K562 (cell line): ENCODE measurements around the gene NUDT15. TPM values are rescaled to one million over a fixed set of nuclear protein-coding genes. Genes with fewer than 3 reads are reported as not detected.

ENCODE experiments used
- ATF1 ChIP-seq, 2 experiments: fragments of 450-650 bp in 1 of 2; IDR thresholded peaks; 2 replicates each; pipeline ENCODE4 v1.6.1; 2016; ENCODE audit warnings: missing compliant biosample characterization in 1 of 2, missing genetic modification characterization in 1 of 2
- CBX1 ChIP-seq: sonication (generic); IDR thresholded peaks from 2 replicates; pipeline ENCODE4 v1.6.1; 2016; ENCODE audit warnings: antibody characterized with exemption, low read depth, mild to moderate bottlenecking
- CTBP1 ChIP-seq: fragments of 450-650 bp; IDR thresholded peaks from 2 replicates; pipeline ENCODE4 v1.6.1; 2016; ENCODE audit warnings: borderline replicate concordance
- ETV5 ChIP-seq: sonication (generic); formaldehyde crosslinking; IDR thresholded peaks from 2 replicates; pipeline ENCODE4 v1.4.0; 2020; ENCODE audit warnings: low read depth, mild to moderate bottlenecking, missing genetic modification reagents
- ETV6 ChIP-seq, 3 experiments: fragments of 150-350 bp in 1 of 3; sonication (generic) in 1 of 3; formaldehyde crosslinking in 1 of 3; IDR thresholded peaks; 2 replicates each; pipeline versions ENCODE4 v1.6.1 to v1.8.0; 2014 to 2022; ENCODE audit warnings: borderline replicate concordance in 2 of 3, low read depth in 2 of 3, antibody characterized with exemption in 1 of 3, low read length in 1 of 3, mild to moderate bottlenecking in 1 of 3, missing genetic modification reagents in 1 of 3
- GABPB1 ChIP-seq: sonication (generic); formaldehyde crosslinking; IDR thresholded peaks from 2 replicates; pipeline ENCODE4 v1.8.0; 2022; ENCODE audit warnings: mild to moderate bottlenecking, missing genetic modification reagents
- GTF2E2 ChIP-seq: fragments of 200-800 bp; sonication (Bioruptor generic); IDR thresholded peaks from 2 replicates; pipeline ENCODE4 v1.6.1; 2016; ENCODE audit warnings: missing genetic modification characterization, missing compliant biosample characterization
- HMGN3 ChIP-seq: IDR thresholded peaks from 2 replicates; pipeline ENCODE4 v1.6.1; 2011; ENCODE audit warnings: borderline replicate concordance, low read depth, mild to moderate bottlenecking, mixed read lengths, low read length; ENCODE audit not compliant: insufficient read length; ENCODE audit errors: extremely low read depth
- LCOR ChIP-seq: sonication (generic); formaldehyde crosslinking; IDR thresholded peaks from 2 replicates; pipeline ENCODE4 v1.8.0; 2022; ENCODE audit warnings: mild to moderate bottlenecking, missing genetic modification reagents
- MYBL2 ChIP-seq, 2 experiments: fragments of 450-650 bp in 1 of 2; sonication (generic) in 1 of 2; formaldehyde crosslinking in 1 of 2; IDR thresholded peaks; 2 replicates each; pipeline versions ENCODE4 v1.6.1 to v1.8.1; 2017 to 2022; ENCODE audit warnings: borderline replicate concordance in 1 of 2, inconsistent platforms in 1 of 2, low read depth in 1 of 2, mild to moderate bottlenecking in 1 of 2, missing genetic modification reagents in 1 of 2, moderate library complexity in 1 of 2
- NFXL1 ChIP-seq: fragments of 450-650 bp; formaldehyde crosslinking; IDR thresholded peaks from 2 replicates; pipeline ENCODE4 v1.4.0; 2021; ENCODE audit warnings: mild to moderate bottlenecking
- SP2 ChIP-seq: IDR thresholded peaks from 2 replicates; pipeline ENCODE4 v1.6.1; 2011; ENCODE audit warnings: mild to moderate bottlenecking, low read depth, low read length, moderate library complexity; ENCODE audit not compliant: poor library complexity, severe bottlenecking; ENCODE audit errors: extremely low read depth
- ZNF175 ChIP-seq: fragments of 200-800 bp; sonication (Bioruptor generic); IDR thresholded peaks from 2 replicates; pipeline ENCODE4 v1.6.1; 2016; ENCODE audit warnings: low read depth, mild to moderate bottlenecking, missing genetic modification characterization, missing compliant biosample characterization
- polyA plus RNA-seq, 8 experiments: library from polyadenylated mRNA; depleted of rRNA in 4 of 8; stranded (reverse) in 5 of 8; unstranded in 3 of 8; fragments of >200 nt; fragmentation: Nextera tagmentation in 2 of 8; fragmentation: Illumina TruSeq in 1 of 8; extraction: Ambion mirVana in 2 of 8; extraction: Trizol in 1 of 8; gene quantifications; 2 replicates each; pipeline versions ENCODE4 v1.2.1 to v1.2.3, GENCODE V29; 2011 to 2014; ENCODE audit warnings: inconsistent platforms in 1 of 8, missing spikeins in 1 of 8
- total RNA-seq, 7 experiments: library from RNA; depleted of rRNA in 6 of 7; stranded (reverse); fragments of >200 nt in 6 of 7; fragmentation: Illumina TruSeq in 2 of 7; extraction: Trizol in 2 of 7; gene quantifications; 2 replicates each; pipeline versions ENCODE4 v1.2.1 to v1.2.3, GENCODE V29; 2011 to 2021; ENCODE audit warnings: low replicate concordance in 1 of 7
- TF ChIP-seq, protein P1 (sequence below), 2 experiments: fragments of 450-650 bp; conservative IDR thresholded peaks; 2 replicates each; pipeline ENCODE4 v1.6.1; 2017; ENCODE audit warnings: mild to moderate bottlenecking in 2 of 2, moderate library complexity in 2 of 2
- TF ChIP-seq, protein P2 (sequence below), 2 experiments: IDR thresholded peaks; 2 replicates each; pipeline ENCODE4 v1.6.1; 2012; ENCODE audit warnings: improper control_type of control experiment in 2 of 2, low read depth in 2 of 2, low read length in 2 of 2, borderline replicate concordance in 1 of 2
- TF ChIP-seq, protein P3 (sequence below): sonication (generic); formaldehyde crosslinking; IDR thresholded peaks from 2 replicates; pipeline ENCODE4 v1.9.0; 2022; ENCODE audit warnings: mild to moderate bottlenecking, missing genetic modification reagents
- TF ChIP-seq, protein P4 (sequence below): fragments of 450-650 bp; IDR thresholded peaks from 2 replicates; pipeline ENCODE4 v1.6.1; 2016; ENCODE audit warnings: mild to moderate bottlenecking

Gene NUDT15
- total and polyA plus RNA-seq, 9 of the 15 experiments (the other 6 are each of a cell fraction or from before 2014, with no cell fraction given), result 14.2 to 26.9 (median 21.6) TPM

DNA sequence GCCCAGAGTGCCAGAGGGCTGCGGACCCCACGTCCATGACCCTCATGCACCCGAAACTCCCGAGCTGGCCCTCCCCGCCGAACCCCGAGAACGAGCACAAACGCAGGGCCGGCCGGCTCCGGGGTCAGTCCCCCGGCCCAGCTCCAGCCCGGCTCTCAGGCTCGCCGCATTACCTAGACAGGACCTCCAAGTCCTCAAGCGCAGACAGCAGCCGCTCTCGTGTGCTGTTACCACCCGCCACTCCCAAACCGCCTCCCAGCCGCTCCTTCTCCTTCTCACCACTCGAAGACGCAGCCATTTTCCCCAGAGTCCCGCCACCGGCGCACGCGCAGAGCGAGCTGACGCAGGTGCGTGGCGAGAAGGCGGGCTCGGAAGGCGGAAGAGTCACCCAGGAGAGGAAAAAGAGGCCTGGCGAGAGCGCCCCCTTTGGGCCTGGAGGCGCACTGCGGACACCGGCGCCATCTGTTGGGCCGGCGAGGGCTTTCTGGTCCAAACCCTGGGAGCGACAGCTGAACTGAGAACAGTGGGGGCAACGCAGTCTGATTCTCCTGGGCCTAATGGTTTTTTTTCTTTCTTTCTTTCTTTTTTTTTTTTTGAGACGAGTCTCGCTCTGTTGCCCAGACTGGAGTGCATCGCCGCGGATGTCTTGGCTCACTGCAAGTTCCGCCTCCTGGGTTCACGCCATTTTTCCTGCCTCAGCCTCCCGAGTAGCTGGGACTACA, 57.4 kb downstream of the NUDT15 start, which contains the start of gene MED4 (continued):
- TF ChIP-seq, protein P1, sequence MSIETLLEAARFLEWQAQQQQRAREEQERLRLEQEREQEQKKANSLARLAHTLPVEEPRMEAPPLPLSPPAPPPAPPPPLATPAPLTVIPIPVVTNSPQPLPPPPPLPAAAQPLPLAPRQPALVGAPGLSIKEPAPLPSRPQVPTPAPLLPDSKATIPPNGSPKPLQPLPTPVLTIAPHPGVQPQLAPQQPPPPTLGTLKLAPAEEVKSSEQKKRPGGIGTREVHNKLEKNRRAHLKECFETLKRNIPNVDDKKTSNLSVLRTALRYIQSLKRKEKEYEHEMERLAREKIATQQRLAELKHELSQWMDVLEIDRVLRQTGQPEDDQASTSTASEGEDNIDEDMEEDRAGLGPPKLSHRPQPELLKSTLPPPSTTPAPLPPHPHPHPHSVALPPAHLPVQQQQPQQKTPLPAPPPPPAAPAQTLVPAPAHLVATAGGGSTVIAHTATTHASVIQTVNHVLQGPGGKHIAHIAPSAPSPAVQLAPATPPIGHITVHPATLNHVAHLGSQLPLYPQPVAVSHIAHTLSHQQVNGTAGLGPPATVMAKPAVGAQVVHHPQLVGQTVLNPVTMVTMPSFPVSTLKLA (conservative IDR thresholded peaks at IDR 0.05), result peak in 1 of 2 experiments; percentile 80; a peak in 3 of 4 replicates
- TF ChIP-seq NFXL1 (CRISPR knock-in tag) (no peak), ETV5 (CRISPR knock-in tag) (peak; percentile 60; the same call in 1 of the 2 replicates), LCOR (CRISPR knock-in tag) (peak; percentile 73; the same call in 1 of the 2 replicates), GABPB1 (peak; percentile 90), HMGN3 (peak; percentile 62), ATF1 (CRISPR knock-in tag; IDR thresholded peaks at IDR 0.05) (no peak), ATF1 (tag; IDR thresholded peaks at IDR 0.05) (peak; percentile 81), ZNF175 (0 out of 2 replicates have a peak, but pooled peaks have one; percentile 30), GTF2E2 (tag) (peak; percentile 68; the same call in 1 of the 2 replicates), CBX1 (peak; percentile 88; the same call in 1 of the 2 replicates), SP2 (peak; percentile 78), MYBL2 (IDR thresholded peaks at IDR 0.05; ENCODE audit: low read depth) (no peak), MYBL2 (CRISPR knock-in tag; IDR thresholded peaks at IDR 0.05; ENCODE audit: borderline replicate concordance) (no peak), ETV6 (IDR thresholded peaks at IDR 0.05; ENCODE audit: borderline replicate concordance in 1 of 2, low read depth in 2 of 2, low read length in 1 of 2) (no peak), ETV6 (CRISPR knock-in tag; IDR thresholded peaks at IDR 0.05; ENCODE audit: borderline replicate concordance) (no peak), CTBP1 (peak; percentile 58; the same call in 1 of the 2 replicates)
- TF ChIP-seq, protein P2, sequence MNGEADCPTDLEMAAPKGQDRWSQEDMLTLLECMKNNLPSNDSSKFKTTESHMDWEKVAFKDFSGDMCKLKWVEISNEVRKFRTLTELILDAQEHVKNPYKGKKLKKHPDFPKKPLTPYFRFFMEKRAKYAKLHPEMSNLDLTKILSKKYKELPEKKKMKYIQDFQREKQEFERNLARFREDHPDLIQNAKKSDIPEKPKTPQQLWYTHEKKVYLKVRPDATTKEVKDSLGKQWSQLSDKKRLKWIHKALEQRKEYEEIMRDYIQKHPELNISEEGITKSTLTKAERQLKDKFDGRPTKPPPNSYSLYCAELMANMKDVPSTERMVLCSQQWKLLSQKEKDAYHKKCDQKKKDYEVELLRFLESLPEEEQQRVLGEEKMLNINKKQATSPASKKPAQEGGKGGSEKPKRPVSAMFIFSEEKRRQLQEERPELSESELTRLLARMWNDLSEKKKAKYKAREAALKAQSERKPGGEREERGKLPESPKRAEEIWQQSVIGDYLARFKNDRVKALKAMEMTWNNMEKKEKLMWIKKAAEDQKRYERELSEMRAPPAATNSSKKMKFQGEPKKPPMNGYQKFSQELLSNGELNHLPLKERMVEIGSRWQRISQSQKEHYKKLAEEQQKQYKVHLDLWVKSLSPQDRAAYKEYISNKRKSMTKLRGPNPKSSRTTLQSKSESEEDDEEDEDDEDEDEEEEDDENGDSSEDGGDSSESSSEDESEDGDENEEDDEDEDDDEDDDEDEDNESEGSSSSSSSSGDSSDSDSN (IDR thresholded peaks at IDR 0.05; ENCODE audit: borderline replicate concordance in 1 of 2, low read depth in 2 of 2, low read length in 2 of 2), result 0 out of 4 replicates have a peak, but pooled peaks of 1 of the 2 experiments have one; percentile 31
- TF ChIP-seq, protein P3, sequence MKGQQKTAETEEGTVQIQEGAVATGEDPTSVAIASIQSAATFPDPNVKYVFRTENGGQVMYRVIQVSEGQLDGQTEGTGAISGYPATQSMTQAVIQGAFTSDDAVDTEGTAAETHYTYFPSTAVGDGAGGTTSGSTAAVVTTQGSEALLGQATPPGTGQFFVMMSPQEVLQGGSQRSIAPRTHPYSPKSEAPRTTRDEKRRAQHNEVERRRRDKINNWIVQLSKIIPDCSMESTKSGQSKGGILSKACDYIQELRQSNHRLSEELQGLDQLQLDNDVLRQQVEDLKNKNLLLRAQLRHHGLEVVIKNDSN (CRISPR knock-in tag), result no peak
- TF ChIP-seq, protein P4, sequence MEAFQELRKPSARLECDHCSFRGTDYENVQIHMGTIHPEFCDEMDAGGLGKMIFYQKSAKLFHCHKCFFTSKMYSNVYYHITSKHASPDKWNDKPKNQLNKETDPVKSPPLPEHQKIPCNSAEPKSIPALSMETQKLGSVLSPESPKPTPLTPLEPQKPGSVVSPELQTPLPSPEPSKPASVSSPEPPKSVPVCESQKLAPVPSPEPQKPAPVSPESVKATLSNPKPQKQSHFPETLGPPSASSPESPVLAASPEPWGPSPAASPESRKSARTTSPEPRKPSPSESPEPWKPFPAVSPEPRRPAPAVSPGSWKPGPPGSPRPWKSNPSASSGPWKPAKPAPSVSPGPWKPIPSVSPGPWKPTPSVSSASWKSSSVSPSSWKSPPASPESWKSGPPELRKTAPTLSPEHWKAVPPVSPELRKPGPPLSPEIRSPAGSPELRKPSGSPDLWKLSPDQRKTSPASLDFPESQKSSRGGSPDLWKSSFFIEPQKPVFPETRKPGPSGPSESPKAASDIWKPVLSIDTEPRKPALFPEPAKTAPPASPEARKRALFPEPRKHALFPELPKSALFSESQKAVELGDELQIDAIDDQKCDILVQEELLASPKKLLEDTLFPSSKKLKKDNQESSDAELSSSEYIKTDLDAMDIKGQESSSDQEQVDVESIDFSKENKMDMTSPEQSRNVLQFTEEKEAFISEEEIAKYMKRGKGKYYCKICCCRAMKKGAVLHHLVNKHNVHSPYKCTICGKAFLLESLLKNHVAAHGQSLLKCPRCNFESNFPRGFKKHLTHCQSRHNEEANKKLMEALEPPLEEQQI, result peak; percentile 98
